ENCODE results near the gene FAAP20. TPM values are rescaled to one million over a fixed set of nuclear protein-coding genes. Genes with fewer than 3 reads are reported as not detected.

Gene FAAP20
- total RNA-seq, 5 donors from 2014 or later (not counting 1 experiment from before 2014, with no cell fraction given), result 52.9 to 74.8 (median 68.2) TPM

DNA sequence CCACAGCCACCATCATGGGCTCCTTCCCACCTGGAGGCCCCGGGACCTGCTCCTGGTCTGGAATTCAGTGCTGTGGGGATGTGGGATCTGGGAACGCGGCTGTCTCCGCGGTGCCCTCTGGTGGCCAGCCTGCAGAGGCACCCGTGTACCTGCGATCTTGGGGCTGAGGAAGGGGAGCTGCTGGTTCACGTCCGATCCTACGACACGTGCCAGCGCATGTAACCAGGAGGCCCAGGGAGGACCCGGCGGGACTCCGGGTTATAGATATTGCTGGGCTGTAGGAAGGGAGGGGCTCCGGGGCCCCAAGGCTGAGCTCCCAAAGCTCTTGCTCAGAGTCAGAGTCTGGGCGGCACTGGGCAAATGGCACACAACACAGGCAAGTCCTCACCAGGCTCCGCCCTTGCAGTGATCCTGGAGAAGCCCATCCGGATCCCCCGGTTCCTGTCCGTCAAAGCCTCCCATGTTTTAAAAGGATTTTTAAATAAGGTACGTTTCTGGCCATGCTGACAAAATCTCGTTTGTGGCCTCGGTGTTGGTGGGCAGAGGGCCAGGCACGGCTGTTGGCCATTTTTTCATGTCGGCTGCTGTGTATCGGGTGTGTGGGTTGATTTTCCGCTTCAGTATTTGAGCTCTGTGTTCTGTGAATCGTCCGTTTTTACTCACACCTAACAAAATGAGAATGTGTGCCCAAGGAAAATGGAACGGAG, 20.1 kb downstream of the FAAP20 start:
- H3K27me3 ChIP-seq (replicated peaks in 1 of 2; ENCODE audit: control insufficient read depth in 2 of 2, extremely low read depth in 1 of 2, insufficient read depth in 2 of 2, low read length in 1 of 2), result peaks cover 0 to 2% of the 10 kb centered on the region in 2 experiments
- H3K36me3 ChIP-seq (ENCODE audit: control insufficient read depth in 2 of 2, extremely low read depth in 1 of 2, insufficient read depth in 1 of 2, low read length in 1 of 2), result peaks cover 0 to 4% of the 10 kb centered on the region in 2 donors
- no peak overlapping the region for H3K4me3 ChIP-seq (ENCODE audit: control insufficient read depth in 1 of 2, extremely low read depth in 1 of 2, low read length in 1 of 2)
- H3K9me3 ChIP-seq, result no peaks in the 10 kb centered on the region
- CTCF ChIA-PET, result interaction anchor here in 1 of 2 donors (0.9 to 1.2 kb wide), 4 partner anchors 15 to 60 kb away, joined by 3 to 10 read pairs (median 3); no protein-coding TSS in a partner anchor
- peak overlapping the region in 1 of 3 donors; percentile 44 for H3K4me3 Mint-ChIP-seq
- DNase-seq (peak in 13 of 35 experiments; percentile 20 to 58 (median 31)), ATAC-seq (replicated peaks in 1 of 4) (peak; percentile 42 to 68 (median 63))
- H3K4me1 ChIP-seq (ENCODE audit: control insufficient read depth in 1 of 2, extremely low read depth in 1 of 2, insufficient read depth in 2 of 2, low read length in 2 of 2), result peaks cover 0 to 9% of the 10 kb centered on the region in 2 experiments
- WGBS (ENCODE audit: insufficient coverage), result 41% methylated on average over 19 of the region's 31 CpGs
- peaks cover 0 to 7% (median 6%) of the 10 kb centered on the region in 3 donors for H3K4me1 Mint-ChIP-seq
- no peaks in the 10 kb centered on the region for H3K27me3 Mint-ChIP-seq
- H3K27ac Mint-ChIP-seq, result no peak overlapping the region
- H3K36me3 Mint-ChIP-seq, result peaks cover 28% of the 10 kb centered on the region
- no peaks in the 10 kb centered on the region for H3K9me3 Mint-ChIP-seq
- POLR2A ChIA-PET, result no interaction called here
- no peak overlapping the region for H3K27ac ChIP-seq (ENCODE audit: low read length)

DNA sequence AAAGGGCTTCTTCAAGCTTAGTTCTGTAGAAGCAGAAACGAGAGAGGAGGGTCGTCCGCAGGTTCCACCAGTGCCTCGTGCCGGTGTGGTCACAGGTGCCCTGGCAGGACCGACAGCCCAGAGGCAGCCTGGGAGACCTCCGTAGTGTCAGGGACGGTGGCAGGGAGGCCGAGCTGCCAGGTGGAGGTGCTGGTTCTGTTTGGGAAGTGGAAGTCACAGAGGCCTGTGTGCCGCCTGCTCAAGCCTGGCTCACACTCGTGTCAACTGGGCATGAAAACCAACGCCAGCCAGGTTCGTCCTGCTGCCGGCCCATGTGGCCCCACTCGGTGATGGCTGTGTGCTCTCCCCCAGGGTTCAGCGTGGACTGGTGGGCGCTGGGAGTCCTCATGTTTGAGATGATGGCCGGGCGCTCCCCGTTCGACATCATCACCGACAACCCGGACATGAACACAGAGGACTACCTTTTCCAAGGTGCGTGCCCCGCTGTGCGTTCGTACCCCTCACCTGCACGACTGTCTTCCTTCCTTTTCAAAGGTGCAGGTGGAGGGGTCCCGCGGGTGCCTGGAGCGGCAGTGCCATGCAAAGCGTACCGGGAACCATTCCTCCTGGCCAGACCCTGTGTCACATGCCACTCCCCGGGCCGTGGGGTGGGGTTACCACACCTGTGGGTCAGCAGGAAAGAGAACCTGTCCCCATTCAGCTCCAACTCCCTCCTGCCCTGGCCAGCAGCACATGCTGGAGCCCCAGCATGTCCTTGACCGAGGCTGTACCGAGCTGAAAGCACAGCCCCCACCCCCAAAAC, 20.8 kb downstream of the FAAP20 start:
- Mint-ChIP-seq H3K27me3 (no peaks in the 10 kb centered on the region), H3K27ac (no peak overlapping the region), H3K9me3 (no peaks in the 10 kb centered on the region), H3K36me3 (peaks cover 25% of the 10 kb centered on the region), H3K4me3 (no peak overlapping the region), H3K4me1 (peaks cover 0 to 7% (median 6%) of the 10 kb centered on the region in 3 donors)
- ATAC-seq (replicated peaks in 1 of 4) (peak in 3 of 4 experiments; percentile 10 to 37 (median 33)), DNase-seq (no peak)
- POLR2A ChIA-PET, result no interaction called here
- no peak overlapping the region for H3K27ac ChIP-seq (ENCODE audit: low read length)
- no peaks in the 10 kb centered on the region for H3K9me3 ChIP-seq
- H3K36me3 ChIP-seq (ENCODE audit: control insufficient read depth in 2 of 2, extremely low read depth in 1 of 2, insufficient read depth in 1 of 2, low read length in 1 of 2), result peaks cover 0 to 4% of the 10 kb centered on the region in 2 donors
- WGBS (ENCODE audit: insufficient coverage), result 89% methylated on average over 31 of the region's 37 CpGs
- H3K4me3 ChIP-seq (ENCODE audit: control insufficient read depth in 1 of 2, extremely low read depth in 1 of 2, low read length in 1 of 2), result no peak overlapping the region
- peaks cover 0 to 2% of the 10 kb centered on the region in 2 experiments for H3K27me3 ChIP-seq (replicated peaks in 1 of 2; ENCODE audit: control insufficient read depth in 2 of 2, extremely low read depth in 1 of 2, insufficient read depth in 2 of 2, low read length in 1 of 2)
- CTCF ChIA-PET, result interaction anchor here in 1 of 2 donors (0.9 to 1.2 kb wide), 3 partner anchors 16 to 59 kb away, joined by 3 to 10 read pairs (median 3); no protein-coding TSS in a partner anchor
- peaks cover 0 to 9% of the 10 kb centered on the region in 2 experiments for H3K4me1 ChIP-seq (ENCODE audit: control insufficient read depth in 1 of 2, extremely low read depth in 1 of 2, insufficient read depth in 2 of 2, low read length in 2 of 2)

GRCh38 chr1:2172551-2173146, 21.9 kb downstream of the FAAP20 start:
- 94% methylated on average over 31 of the region's 33 CpGs for WGBS (ENCODE audit: insufficient coverage)
- no peaks in the 10 kb centered on the region for H3K27me3 Mint-ChIP-seq
- H3K4me1 Mint-ChIP-seq, result peaks cover 0 to 7% (median 6%) of the 10 kb centered on the region in 3 donors
- CTCF ChIA-PET, result interaction anchor here in 1 of 2 donors (0.6 kb wide), 1 partner anchor 16 kb away, joined by 4 read pairs; no protein-coding TSS in a partner anchor
- ATAC-seq (replicated peaks in 1 of 4) (no peak), DNase-seq (no peak)
- Histone ChIP-seq H3K27me3 (replicated peaks in 1 of 2; ENCODE audit: control insufficient read depth in 2 of 2, extremely low read depth in 1 of 2, insufficient read depth in 2 of 2, low read length in 1 of 2) (peaks cover 0 to 2% of the 10 kb centered on the region in 2 experiments), H3K9me3 (no peaks in the 10 kb centered on the region), H3K4me1 (ENCODE audit: control insufficient read depth in 1 of 2, extremely low read depth in 1 of 2, insufficient read depth in 2 of 2, low read length in 2 of 2) (peaks cover 0 to 9% of the 10 kb centered on the region in 2 experiments), H3K4me3 (ENCODE audit: control insufficient read depth in 1 of 2, extremely low read depth in 1 of 2, low read length in 1 of 2) (no peak overlapping the region), H3K36me3 (ENCODE audit: control insufficient read depth in 2 of 2, extremely low read depth in 1 of 2, insufficient read depth in 1 of 2, low read length in 1 of 2) (peaks cover 0 to 4% of the 10 kb centered on the region in 2 donors), H3K27ac (ENCODE audit: low read length) (no peak overlapping the region)
- no peaks in the 10 kb centered on the region for H3K9me3 Mint-ChIP-seq
- POLR2A ChIA-PET, result no interaction called here
- H3K4me3 Mint-ChIP-seq, result no peak overlapping the region
- peaks cover 25% of the 10 kb centered on the region for H3K36me3 Mint-ChIP-seq
- H3K27ac Mint-ChIP-seq, result no peak overlapping the region

- 90% methylated on average over 26 of the region's 26 CpGs for WGBS (ENCODE audit: insufficient coverage)
- H3K27ac Mint-ChIP-seq, result no peak overlapping the region
Measured at GRCh38 chr1:2172012-2172411, 22.6 kb downstream of the FAAP20 start.

GRCh38 chr1:2170211-2170610, 24.4 kb downstream of the FAAP20 start:
- Mint-ChIP-seq H3K27me3 (no peaks in the 10 kb centered on the region), H3K27ac (no peak overlapping the region), H3K9me3 (no peaks in the 10 kb centered on the region), H3K4me3 (no peak overlapping the region), H3K36me3 (peaks cover 20% of the 10 kb centered on the region), H3K4me1 (peaks cover 0 to 7% (median 6%) of the 10 kb centered on the region in 3 donors)
- H3K4me3 ChIP-seq (ENCODE audit: control insufficient read depth in 1 of 2, extremely low read depth in 1 of 2, low read length in 1 of 2), result no peak overlapping the region
- H3K27ac ChIP-seq (ENCODE audit: low read length), result no peak overlapping the region
- ATAC-seq (replicated peaks in 1 of 4), result no peak
- no peaks in the 10 kb centered on the region for H3K9me3 ChIP-seq
- POLR2A ChIA-PET, result no interaction called here
- H3K36me3 ChIP-seq (ENCODE audit: control insufficient read depth in 2 of 2, extremely low read depth in 1 of 2, insufficient read depth in 1 of 2, low read length in 1 of 2), result peaks cover 0 to 4% of the 10 kb centered on the region in 2 donors
- DNase-seq, result no peak
- CTCF ChIA-PET, result no interaction called here
- WGBS (ENCODE audit: insufficient coverage), result 86% methylated on average over 2 of the region's 11 CpGs
- peaks cover 0 to 9% of the 10 kb centered on the region in 2 experiments for H3K4me1 ChIP-seq (ENCODE audit: control insufficient read depth in 1 of 2, extremely low read depth in 1 of 2, insufficient read depth in 2 of 2, low read length in 2 of 2)
- H3K27me3 ChIP-seq (replicated peaks in 1 of 2; ENCODE audit: control insufficient read depth in 2 of 2, extremely low read depth in 1 of 2, insufficient read depth in 2 of 2, low read length in 1 of 2), result no peaks in the 10 kb centered on the region

More at GRCh38 chr1:2172012-2172411, 22.6 kb downstream of the FAAP20 start:
- Histone ChIP-seq H3K4me1 (ENCODE audit: control insufficient read depth in 1 of 2, extremely low read depth in 1 of 2, insufficient read depth in 2 of 2, low read length in 2 of 2) (peaks cover 0 to 9% of the 10 kb centered on the region in 2 experiments), H3K27ac (ENCODE audit: low read length) (no peak overlapping the region), H3K9me3 (no peaks in the 10 kb centered on the region), H3K36me3 (ENCODE audit: control insufficient read depth in 2 of 2, extremely low read depth in 1 of 2, insufficient read depth in 1 of 2, low read length in 1 of 2) (peaks cover 0 to 4% of the 10 kb centered on the region in 2 donors), H3K27me3 (replicated peaks in 1 of 2; ENCODE audit: control insufficient read depth in 2 of 2, extremely low read depth in 1 of 2, insufficient read depth in 2 of 2, low read length in 1 of 2) (peaks cover 0 to 2% of the 10 kb centered on the region in 2 experiments), H3K4me3 (ENCODE audit: control insufficient read depth in 1 of 2, extremely low read depth in 1 of 2, low read length in 1 of 2) (no peak overlapping the region)
- ChIA-PET CTCF (interaction anchor here in 1 of 2 donors (0.6 kb wide), 1 partner anchor 16 kb away, joined by 4 read pairs; no protein-coding TSS in a partner anchor), POLR2A (no interaction called here)
- H3K4me1 Mint-ChIP-seq, result peaks cover 0 to 7% (median 6%) of the 10 kb centered on the region in 3 donors
- no peaks in the 10 kb centered on the region for H3K27me3 Mint-ChIP-seq
- ATAC-seq (replicated peaks in 1 of 4) (no peak), DNase-seq (no peak)
- no peaks in the 10 kb centered on the region for H3K9me3 Mint-ChIP-seq
- no peak overlapping the region for H3K4me3 Mint-ChIP-seq
- H3K36me3 Mint-ChIP-seq, result peaks cover 25% of the 10 kb centered on the region

All from T-cell (primary cell).